Measurements from ENCODE around the gene C8G.
A peak's percentile ranks its signal among the peaks of the same experiment; 100 is the strongest.

DNA sequence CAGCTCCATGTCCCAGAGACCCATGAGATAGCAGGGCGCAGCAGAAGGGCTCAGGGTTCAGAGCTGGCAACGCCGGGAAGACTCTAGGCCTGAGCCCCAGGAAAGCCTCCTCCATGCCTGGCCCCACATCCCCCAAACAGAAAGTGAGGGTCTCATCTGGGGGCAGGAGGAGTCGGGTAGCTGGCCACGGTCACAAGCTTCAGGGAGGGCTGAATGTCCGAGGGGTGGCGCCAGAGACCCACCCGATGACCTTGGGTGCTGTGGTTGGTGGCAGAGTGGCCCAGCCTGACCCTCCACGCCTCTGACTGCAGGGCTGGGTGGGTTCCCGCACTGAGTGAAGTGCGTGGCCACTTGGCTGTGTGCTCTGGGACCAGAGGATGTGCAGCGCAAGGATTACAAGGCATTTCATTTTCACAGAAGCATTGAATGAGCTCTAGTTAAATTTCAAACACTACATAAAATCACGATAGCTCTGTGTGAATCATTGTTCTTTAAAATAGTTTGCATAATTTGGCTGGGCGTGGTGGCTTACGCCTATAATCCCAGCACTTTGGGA lies 3.0 kb downstream of the C8G start:
- TF ChIP-seq, protein P1, sequence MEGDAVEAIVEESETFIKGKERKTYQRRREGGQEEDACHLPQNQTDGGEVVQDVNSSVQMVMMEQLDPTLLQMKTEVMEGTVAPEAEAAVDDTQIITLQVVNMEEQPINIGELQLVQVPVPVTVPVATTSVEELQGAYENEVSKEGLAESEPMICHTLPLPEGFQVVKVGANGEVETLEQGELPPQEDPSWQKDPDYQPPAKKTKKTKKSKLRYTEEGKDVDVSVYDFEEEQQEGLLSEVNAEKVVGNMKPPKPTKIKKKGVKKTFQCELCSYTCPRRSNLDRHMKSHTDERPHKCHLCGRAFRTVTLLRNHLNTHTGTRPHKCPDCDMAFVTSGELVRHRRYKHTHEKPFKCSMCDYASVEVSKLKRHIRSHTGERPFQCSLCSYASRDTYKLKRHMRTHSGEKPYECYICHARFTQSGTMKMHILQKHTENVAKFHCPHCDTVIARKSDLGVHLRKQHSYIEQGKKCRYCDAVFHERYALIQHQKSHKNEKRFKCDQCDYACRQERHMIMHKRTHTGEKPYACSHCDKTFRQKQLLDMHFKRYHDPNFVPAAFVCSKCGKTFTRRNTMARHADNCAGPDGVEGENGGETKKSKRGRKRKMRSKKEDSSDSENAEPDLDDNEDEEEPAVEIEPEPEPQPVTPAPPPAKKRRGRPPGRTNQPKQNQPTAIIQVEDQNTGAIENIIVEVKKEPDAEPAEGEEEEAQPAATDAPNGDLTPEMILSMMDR (IDR thresholded peaks at IDR 0.05 in 2 of 3, conservative IDR thresholded peaks at IDR 0.05 in 1 of 3; ENCODE audit: borderline replicate concordance in 1 of 3, insufficient read depth in 1 of 3, low read depth in 2 of 3, low read length in 2 of 3) = peak in 2 of 3 experiments; percentile 54 to 60; a peak in 3 of 6 replicates
- TF ChIP-seq POLR2AphosphoS5 (IDR thresholded peaks at IDR 0.05; ENCODE audit: low read depth, low read length) = no peak
- TF ChIP-seq CEBPB (IDR thresholded peaks at IDR 0.05; ENCODE audit: low read depth) = no peak
- TF ChIP-seq EZH2 (IDR thresholded peaks at IDR 0.05) = no peak
- no peak for TF ChIP-seq RAD21 (IDR thresholded peaks at IDR 0.05; ENCODE audit: low read depth)
- no peak for TF ChIP-seq SP1 (IDR thresholded peaks at IDR 0.05; ENCODE audit: low read depth)
- no peak for TF ChIP-seq EZH2phosphoT487 (IDR thresholded peaks at IDR 0.05; ENCODE audit: borderline replicate concordance)
- no peak for TF ChIP-seq POLR2A (IDR thresholded peaks at IDR 0.05; ENCODE audit: borderline replicate concordance, extremely low read depth, insufficient read depth, insufficient read length)
- no peak for TF ChIP-seq MAX (IDR thresholded peaks at IDR 0.05)
- TF ChIP-seq ZFX (IDR thresholded peaks at IDR 0.05) = no peak
